ENCODE data around the gene INO80.

The INO80 gene

DNA sequence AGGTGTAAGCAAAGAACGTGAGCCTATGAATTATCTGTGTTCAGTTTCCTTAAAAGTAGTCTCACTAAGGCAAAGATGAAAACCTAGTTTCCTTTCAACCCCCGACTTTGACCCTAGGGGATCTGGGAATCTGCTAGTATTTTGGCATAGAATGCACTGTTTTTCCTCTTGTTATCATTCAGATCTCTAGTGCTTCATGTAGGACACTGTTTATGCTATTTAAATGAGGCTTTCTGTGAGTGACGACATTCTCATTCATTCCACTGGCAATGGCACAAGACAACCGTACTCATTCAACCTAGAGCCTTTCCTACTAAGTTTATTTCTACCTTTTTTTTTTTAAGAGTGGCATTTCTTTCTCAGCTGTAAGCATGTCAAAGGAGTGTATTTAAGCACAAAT is 95.8 kb downstream of the INO80 start:
- peaks cover 43% of the 10 kb centered on the region for H3K4me1 ChIP-seq (ENCODE audit: low read depth, poor library complexity, severe bottlenecking)
- no peak overlapping the region for H3K9ac ChIP-seq
- H3K36me3 ChIP-seq (ENCODE audit: insufficient read depth): no peaks in the 10 kb centered on the region
- no peak overlapping the region for H3K4me3 ChIP-seq (IDR thresholded peaks at IDR 0.05; ENCODE audit: insufficient read depth, low read depth, low read length)
- no peaks in the 10 kb centered on the region for H3K27me3 ChIP-seq (ENCODE audit: insufficient read depth, low read depth)
- H3K79me2 ChIP-seq (ENCODE audit: insufficient read depth, low read depth): no peaks in the 10 kb centered on the region
- H2AFZ ChIP-seq (ENCODE audit: low read depth): no peak overlapping the region
- no peak overlapping the region for H3K4me2 ChIP-seq
- H4K20me1 ChIP-seq (ENCODE audit: insufficient read depth): no peaks in the 10 kb centered on the region
- TF ChIP-seq, protein P1, sequence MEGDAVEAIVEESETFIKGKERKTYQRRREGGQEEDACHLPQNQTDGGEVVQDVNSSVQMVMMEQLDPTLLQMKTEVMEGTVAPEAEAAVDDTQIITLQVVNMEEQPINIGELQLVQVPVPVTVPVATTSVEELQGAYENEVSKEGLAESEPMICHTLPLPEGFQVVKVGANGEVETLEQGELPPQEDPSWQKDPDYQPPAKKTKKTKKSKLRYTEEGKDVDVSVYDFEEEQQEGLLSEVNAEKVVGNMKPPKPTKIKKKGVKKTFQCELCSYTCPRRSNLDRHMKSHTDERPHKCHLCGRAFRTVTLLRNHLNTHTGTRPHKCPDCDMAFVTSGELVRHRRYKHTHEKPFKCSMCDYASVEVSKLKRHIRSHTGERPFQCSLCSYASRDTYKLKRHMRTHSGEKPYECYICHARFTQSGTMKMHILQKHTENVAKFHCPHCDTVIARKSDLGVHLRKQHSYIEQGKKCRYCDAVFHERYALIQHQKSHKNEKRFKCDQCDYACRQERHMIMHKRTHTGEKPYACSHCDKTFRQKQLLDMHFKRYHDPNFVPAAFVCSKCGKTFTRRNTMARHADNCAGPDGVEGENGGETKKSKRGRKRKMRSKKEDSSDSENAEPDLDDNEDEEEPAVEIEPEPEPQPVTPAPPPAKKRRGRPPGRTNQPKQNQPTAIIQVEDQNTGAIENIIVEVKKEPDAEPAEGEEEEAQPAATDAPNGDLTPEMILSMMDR (conservative IDR thresholded peaks at IDR 0.05; ENCODE audit: low read depth, low read length): no peak
- H3K27ac ChIP-seq: no peak overlapping the region

GRCh38 chr15:41019174-41019573 is 96.9 kb downstream of the INO80 start:
- Histone ChIP-seq H3K36me3 (ENCODE audit: insufficient read depth) (no peaks in the 10 kb centered on the region), H3K79me2 (ENCODE audit: insufficient read depth, low read depth) (no peaks in the 10 kb centered on the region; the same call in 1 of the 2 replicates), H3K27ac (peak overlapping the region; percentile 67; the same call in 1 of the 2 replicates), H2AFZ (ENCODE audit: low read depth) (no peak overlapping the region), H3K4me2 (peak overlapping the region; percentile 86; the same call in 1 of the 2 replicates), H3K4me1 (ENCODE audit: low read depth, poor library complexity, severe bottlenecking) (peaks cover 54% of the 10 kb centered on the region), H3K9ac (no peak overlapping the region), H4K20me1 (ENCODE audit: insufficient read depth) (no peaks in the 10 kb centered on the region), H3K4me3 (IDR thresholded peaks at IDR 0.05; ENCODE audit: insufficient read depth, low read depth, low read length) (no peak overlapping the region), H3K27me3 (ENCODE audit: insufficient read depth, low read depth) (no peaks in the 10 kb centered on the region)
- TF ChIP-seq, protein P1 (conservative IDR thresholded peaks at IDR 0.05; ENCODE audit: low read depth, low read length): no peak

GRCh38 chr15:41018534-41018933 is 97.5 kb downstream of the INO80 start:
- Histone ChIP-seq H2AFZ (ENCODE audit: low read depth) (no peak overlapping the region), H3K4me2 (peak overlapping the region; percentile 86; the same call in 1 of the 2 replicates), H3K4me3 (IDR thresholded peaks at IDR 0.05; ENCODE audit: insufficient read depth, low read depth, low read length) (no peak overlapping the region), H3K27me3 (ENCODE audit: insufficient read depth, low read depth) (no peaks in the 10 kb centered on the region), H3K36me3 (ENCODE audit: insufficient read depth) (no peaks in the 10 kb centered on the region), H3K4me1 (ENCODE audit: low read depth, poor library complexity, severe bottlenecking) (peaks cover 60% of the 10 kb centered on the region), H3K27ac (peak overlapping the region; percentile 67), H3K79me2 (ENCODE audit: insufficient read depth, low read depth) (no peaks in the 10 kb centered on the region; the same call in 1 of the 2 replicates), H4K20me1 (ENCODE audit: insufficient read depth) (no peaks in the 10 kb centered on the region), H3K9ac (no peak overlapping the region; the same call in 1 of the 2 replicates)
- TF ChIP-seq, protein P1 (conservative IDR thresholded peaks at IDR 0.05; ENCODE audit: low read depth, low read length): 0 out of 2 replicates have a peak, but pooled peaks have one; percentile 19

GRCh38 chr15:41017066-41017735 is 98.9 kb downstream of the INO80 start:
- peaks cover 11% of the 10 kb centered on the region; the same call in 1 of the 2 replicates for H3K79me2 ChIP-seq (ENCODE audit: insufficient read depth, low read depth)
- H3K4me2 ChIP-seq: peak overlapping the region; percentile 86
- H3K4me3 ChIP-seq (IDR thresholded peaks at IDR 0.05; ENCODE audit: insufficient read depth, low read depth, low read length): no peak overlapping the region
- H2AFZ ChIP-seq (ENCODE audit: low read depth): no peak overlapping the region
- H3K27ac ChIP-seq: peak overlapping the region; percentile 67
- H3K27me3 ChIP-seq (ENCODE audit: insufficient read depth, low read depth): no peaks in the 10 kb centered on the region
- H4K20me1 ChIP-seq (ENCODE audit: insufficient read depth): no peaks in the 10 kb centered on the region
- peaks cover 74% of the 10 kb centered on the region for H3K4me1 ChIP-seq (ENCODE audit: low read depth, poor library complexity, severe bottlenecking)
- no peaks in the 10 kb centered on the region for H3K36me3 ChIP-seq (ENCODE audit: insufficient read depth)
- peak overlapping the region; percentile 19; the same call in 1 of the 2 replicates for H3K9ac ChIP-seq
- TF ChIP-seq, protein P1 (conservative IDR thresholded peaks at IDR 0.05; ENCODE audit: low read depth, low read length): no peak

Data from KMS-11 (cell line).